HG03342 (cell line): ENCODE results near the gene ZEB2.

ENCODE experiments used
- ATAC-seq: cut with Tn5 transposase; IDR thresholded peaks from one replicate; pipeline ENCODE4 v1.9.1; 2021; ENCODE audit warnings: mild to moderate bottlenecking, moderate library complexity; ENCODE audit not compliant: unreplicated experiment

The ZEB2 gene

DNA sequence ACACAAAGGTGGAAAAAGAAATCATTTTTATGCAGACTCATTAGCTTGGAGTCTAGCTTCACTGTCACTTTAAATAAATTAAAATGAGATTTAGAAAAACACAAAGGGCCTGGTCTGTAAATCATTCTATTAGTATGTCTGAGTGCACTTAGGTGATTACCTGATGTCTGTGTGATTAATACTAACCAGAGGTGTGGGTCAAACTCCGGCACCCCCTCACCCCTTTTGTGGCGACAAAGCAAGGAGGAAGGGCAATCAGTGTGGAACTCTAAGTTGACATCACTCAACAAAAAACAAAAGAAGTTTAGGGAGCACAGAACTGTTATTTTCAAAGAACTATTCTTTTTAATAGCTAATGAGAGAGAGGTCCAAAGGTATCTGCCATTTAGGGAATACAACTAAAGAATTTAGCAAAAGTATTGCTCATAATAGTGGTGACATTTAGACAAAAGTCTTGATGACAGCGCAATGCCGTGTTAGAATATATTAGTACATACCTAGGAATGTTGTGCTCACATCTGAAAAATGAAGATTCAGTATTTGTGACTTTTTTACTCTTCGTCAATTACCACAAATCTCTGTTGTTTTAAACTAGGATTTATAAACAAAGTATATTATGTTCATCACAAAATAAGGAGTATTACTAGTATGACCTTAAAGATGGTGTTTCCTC is 66.3 kb downstream of the ZEB2 start:
- no peak for ATAC-seq

DNA sequence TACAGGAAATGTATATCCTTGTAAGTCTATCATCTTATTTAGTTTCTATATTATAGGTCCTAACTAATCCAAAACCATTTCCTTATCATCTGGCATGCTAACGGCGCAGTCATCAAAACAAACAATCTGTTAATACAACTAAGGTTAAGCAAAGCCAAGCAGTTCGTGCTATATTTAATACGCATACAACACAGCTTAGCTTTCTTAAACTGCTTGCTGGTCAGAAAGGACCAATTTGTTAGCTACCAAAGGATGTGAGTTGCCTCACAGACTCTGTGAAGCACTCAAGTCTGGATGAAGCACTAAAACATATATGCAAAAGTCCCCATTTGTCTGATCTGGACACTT is 67.0 kb downstream of the ZEB2 start:
- no peak for ATAC-seq

DNA sequence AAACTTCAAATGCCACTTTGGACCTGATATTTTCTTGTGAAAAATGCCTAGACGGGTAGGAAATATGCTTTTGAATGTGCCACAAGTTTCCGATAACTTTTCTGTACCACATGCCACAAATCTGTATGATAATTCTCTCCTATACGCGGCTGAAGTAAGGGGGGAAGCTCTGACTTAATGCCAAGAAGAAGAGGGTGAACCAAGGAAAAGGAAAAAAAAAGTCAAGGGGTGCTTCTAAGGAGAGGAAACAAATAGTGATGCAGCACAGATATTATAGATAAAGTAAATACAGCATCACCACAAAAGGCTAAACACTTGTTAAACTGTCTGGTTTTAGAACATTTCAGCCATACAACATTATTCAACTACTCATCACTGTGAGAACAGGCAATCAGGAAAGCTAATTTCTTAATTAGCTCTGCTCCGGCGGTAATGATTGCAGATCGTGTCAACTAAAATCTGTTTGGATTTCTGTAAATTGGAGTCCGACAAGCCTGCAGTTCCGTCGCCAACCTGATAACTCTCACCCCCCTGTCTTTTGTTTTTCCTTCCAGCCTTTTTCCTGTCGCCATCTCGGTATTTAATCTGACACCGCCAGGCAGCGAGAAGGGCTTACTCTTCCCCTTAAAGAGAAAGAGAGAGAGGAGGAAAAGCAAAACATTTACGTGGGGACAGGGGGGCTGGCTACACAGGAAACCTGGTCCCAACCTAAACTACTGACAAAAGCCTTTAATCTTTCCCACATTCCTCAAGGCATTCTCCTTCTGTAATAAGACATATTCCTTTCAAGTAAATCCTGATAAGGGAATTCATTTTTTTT is 67.5 kb downstream of the ZEB2 start:
- no peak for ATAC-seq

DNA sequence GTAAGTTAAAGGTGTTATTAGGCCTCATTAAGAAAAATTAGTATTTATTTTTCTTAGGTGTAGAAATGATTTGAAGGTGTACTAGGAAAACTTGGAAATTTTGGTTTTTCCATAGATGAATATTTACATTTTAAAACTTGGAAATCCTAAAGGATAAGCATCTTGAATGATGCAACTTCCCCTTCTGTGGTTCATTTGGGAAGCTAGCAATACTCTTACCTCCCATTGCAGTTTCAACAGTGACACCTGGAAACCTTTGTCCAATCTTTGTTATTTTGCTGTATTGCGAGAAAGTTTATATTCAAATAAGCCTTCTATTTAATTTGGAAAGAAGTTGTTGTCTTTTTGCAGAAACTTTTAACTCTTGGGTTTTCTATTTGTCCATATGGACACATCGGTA is 68.5 kb downstream of the ZEB2 start:
- ATAC-seq = no peak

DNA sequence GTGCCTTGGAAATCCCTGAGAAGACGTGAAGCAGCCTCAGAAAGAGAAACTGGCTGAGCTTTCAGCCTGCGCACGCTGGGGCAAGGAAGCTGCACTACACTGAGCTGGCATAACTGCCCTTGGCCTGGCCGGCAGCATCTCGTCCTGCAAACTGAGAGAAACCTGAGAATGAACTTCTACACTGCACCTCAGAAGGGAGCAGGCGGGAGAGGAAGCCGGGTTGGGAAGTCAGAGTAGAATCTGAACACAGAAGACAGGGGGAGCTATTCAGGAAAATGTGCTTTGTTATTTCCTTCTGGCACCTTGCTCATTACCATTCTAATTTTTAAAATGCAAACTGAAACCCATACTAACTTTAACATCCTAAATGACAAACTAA is 70.9 kb downstream of the ZEB2 start:
- no peak for ATAC-seq

DNA sequence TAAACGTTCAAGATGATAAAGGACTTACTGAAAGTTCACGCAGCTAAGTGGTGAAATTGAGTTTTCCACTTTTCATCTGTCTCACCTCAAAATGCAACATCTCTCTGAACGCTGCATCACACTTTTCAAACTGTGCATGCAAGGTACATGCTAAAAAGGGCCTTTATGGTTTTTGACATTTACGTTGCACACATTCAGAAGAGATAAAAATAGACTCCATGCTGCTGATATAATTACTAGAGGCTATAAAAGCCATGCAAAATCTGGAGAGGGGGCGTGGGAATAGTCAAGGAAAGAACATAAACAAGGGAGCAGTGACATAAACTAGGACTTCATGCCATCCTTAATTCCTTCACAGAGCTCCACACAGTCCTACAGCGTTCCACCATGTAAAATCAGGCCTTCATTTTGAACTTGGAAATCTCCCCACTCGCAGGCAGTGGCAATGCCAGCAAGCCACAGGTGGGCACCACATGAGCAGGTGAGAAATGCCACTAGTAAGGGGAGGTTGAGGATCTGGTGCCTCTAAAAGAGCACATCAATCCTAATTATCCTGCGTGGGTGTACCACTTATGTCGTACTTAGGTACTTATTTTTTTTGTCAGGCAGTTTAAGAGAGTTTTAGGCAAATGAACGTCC is 71.4 kb downstream of the ZEB2 start:
- ATAC-seq = no peak

DNA sequence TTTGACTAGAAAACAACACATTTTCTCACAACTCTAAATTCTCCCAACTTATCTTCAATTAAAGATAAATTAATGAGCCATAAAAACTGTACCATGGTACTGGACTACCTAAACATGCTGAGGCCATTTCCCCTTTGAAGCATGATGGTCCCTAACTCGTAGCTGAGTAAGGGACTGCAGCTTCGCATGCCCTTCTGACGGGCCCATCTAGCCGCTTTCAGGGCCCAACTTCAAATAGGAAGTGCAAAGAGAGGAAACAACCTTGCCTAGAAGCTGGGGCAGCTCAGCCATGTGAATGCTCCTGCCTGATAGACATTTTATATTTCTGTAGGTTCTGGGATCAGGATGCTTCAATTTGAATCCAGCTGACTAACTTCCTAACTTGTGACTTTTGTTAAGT is 72.4 kb downstream of the ZEB2 start:
- ATAC-seq = no peak

DNA sequence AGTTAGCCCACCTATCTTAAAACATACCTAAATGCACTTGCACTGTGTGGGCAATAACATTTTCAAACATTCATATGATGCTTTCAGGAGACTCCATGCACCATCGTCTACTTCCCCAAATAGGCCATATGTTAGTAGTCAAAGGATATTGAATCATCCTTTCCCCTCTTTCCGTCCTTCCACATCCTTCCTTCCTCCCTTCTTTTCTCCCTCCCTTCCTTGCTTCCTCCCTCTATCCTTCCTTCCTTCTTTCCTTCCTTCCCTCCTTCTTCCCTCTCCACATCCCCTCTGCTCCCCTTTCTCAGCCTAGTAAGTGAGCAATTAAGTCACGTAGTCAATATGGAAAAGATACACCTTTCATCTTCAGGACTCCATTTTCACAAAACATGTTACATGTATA is 73.8 kb downstream of the ZEB2 start:
- ATAC-seq = no peak

DNA sequence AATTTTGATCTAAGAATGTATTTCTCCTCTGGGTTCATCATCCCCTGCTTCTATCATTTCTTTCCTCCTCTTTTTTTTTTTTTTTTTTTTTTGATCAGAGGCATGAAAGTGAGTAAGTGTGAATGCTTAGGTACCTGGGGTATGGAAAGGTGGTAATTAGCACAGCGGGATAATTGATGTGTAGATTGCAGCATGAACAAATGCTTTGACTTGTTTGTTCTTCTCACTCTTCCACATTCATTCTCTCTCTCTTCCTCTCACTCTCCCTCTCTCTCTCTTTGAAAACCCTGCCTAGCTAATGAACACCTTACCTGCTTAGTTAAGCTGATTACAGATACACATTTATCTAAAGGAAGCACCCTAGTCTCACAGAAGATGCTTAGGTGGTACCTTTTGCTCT is 74.7 kb downstream of the ZEB2 start:
- no peak for ATAC-seq

DNA sequence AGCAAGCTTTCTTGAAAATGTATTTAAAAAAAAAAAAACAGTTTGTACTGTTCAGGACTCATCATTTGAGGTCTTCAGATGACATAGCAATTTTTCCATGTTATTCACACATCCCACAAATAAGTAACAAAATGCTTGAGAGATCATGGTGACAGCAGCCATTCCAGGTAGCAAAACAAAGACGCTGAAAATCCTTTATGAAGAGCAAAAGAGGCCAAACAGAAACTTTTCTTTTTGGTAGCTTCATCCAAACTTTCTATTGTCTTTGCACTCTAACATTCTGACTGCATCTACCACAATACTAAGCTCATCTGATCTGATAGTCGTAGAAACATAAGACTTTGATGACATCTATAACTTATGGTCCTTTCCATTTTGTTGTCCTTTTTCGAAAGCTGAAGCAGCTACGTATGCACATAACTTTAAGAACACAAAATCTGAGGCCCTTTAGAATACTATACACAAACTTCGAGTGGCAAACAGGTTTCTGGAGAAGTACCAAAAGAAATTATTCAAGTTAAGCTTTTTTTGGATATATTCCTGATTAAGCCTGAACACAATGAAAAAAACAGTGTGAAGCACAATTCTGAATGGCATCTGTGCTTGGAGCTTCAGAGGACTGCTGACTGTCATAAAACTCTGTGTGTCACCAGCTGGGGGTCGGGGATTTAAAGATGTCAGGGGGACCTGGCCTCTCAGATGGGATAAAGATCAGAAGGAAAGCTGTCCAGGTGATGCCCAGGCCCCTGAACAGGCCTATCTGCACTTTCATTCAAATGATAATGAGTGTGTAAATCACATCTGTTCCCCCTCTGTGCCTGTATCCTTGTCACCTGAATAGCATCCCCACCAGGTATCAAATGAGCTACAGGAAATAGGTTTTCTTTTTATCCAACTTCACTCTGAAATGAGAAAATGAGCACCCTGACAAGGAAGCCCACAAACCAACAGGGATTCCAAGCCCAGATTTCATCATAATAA is 75.8 kb downstream of the ZEB2 start:
- ATAC-seq = no peak

DNA sequence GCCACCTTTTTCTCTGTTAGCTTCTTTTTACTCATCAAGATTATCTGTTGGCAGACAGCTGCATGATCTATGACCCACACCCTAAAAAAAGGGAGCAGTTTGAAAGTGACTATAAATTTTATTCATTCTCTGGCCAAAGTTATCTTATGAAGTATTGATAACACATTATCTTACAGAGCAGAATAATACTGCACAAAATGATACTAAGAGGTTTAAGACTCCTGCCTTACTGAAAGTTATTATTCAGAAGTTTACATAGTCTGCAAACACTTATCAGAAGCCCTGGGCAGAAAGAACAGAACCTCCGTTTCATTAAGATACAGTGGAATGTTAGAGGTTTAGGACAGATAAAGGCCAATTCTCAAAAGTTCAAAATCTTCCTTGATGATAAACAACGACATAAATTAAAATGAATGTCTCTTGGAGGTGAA is 78.2 kb downstream of the ZEB2 start:
- no peak for ATAC-seq

DNA sequence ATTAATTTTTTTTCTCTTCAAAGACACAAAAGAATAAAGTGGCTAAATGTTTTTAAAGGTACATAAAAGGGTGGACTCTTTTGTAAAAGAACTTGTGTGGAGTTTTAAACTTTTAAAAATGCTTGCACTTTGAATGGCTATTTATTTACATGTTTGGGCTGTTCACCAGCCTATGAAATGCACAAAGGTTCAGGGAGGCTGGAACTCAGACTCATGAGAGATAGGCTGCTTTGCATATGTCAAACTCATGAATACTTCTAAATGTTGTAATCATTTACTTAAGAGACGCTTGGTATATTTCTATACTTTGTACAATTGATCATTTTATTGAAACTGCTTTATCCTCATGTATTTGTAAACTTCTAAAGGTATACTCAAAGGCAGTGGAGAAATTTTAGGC is 79.9 kb downstream of the ZEB2 start:
- ATAC-seq = no peak

DNA sequence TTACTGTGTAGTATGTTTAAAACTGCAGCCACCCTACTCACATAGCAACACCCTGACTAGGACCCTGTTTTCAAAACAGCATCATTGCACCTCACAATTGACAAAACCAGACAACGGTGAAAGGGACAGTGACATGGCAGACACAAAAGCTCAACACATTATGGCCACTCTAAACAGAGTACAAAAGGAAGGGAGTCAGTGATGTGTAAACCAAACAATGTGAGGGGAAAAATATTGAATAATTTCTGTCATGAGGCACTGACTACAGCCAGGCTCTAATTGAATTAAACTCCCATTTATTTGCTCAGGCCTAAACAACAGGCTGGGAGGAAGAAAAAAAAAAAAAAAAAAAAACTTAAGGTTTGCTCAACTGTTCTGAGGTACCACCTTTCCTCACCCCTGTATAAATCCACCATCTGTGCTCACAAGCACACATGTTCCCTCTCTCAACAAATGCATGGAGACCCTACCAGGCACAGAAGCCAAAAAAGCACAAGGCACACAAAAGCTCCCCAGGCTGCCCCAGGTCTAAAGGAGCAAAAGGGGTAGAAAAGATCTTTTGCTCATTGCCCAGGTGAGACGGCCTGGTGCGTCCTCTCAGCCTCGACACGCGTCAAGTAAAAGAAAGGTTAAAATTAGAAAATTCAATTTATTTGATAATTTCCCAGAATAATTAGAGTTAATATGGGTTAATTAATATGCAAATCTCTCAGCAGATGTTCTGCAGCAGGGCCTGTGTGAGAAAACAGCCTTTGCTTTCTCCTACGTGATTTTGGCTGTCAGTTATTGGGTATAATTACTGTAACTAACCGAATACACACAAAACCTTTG is 80.9 kb downstream of the ZEB2 start:
- no peak for ATAC-seq

DNA sequence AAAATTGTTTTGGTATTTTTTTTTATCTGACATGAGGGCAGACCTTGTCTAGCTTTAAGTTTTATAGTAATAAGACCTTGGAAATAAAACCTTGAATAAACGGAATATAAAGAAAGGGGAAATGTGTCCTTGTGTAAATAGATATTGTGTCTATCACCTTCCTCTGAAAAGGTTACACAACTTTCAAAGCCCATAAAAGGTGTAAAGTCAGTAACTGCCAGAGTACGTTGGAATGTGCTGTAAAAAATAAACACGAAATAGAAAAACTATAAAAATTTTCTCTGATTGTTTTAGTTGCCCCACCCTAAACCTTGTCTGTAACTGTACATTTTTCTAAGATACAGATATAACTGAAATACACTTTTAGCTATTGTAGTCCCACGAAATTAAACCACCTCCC is 82.3 kb downstream of the ZEB2 start:
- ATAC-seq = no peak

DNA sequence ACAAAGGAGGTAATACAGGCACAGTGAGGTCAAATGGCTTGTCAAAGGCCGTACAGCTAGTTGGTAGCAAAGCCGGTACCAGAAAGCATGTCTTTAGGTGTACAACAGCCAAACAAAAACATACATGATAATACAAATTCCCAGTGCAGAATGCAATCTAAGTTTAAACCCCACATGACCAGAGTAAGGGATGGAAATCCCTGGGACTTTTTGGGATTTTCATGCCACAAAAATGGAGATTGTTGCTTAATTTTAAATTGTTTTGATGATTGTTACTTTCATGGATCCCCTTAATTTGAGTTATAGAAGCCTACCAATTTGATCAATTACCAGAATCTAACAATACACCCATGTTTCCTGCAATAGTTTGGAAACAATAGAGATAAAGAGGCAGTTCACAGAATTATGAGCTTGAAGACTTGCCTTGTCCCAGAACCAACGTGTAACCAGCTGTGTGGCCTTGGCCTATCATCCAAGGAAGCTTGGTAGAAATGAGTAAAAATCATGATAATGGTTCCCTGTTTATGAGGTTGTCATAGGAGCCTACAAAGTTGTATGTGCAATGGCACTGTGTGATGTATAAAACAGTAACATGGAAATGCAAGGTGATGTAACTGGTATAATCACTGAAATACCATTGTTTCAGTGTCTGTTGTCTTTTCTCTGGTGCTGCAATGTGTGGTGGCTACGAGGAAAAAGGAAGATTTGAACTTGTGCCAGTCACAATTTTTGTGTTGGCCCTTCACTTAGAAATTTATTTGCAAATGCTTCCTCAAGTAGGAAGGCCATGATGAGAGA is 85.3 kb downstream of the ZEB2 start:
- ATAC-seq = no peak

DNA sequence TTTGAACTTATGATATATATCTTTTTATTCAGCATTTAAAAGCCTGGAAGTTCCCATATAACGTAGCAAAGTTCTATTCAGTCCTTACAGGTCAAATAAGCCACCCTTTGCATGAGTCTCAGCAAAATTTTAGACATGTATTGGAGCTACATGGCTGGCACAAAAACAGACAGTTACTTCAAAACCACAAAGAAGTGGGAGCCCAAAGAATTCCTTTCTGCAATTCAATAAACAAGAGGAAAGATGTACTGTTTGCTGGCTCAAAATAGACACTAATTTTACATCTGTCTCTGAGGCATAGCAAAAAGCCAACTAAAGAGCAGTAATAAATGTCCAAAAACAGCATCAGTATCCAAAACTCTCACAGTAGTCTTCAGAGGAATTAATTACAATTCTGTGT is 87.0 kb downstream of the ZEB2 start:
- ATAC-seq = no peak

DNA sequence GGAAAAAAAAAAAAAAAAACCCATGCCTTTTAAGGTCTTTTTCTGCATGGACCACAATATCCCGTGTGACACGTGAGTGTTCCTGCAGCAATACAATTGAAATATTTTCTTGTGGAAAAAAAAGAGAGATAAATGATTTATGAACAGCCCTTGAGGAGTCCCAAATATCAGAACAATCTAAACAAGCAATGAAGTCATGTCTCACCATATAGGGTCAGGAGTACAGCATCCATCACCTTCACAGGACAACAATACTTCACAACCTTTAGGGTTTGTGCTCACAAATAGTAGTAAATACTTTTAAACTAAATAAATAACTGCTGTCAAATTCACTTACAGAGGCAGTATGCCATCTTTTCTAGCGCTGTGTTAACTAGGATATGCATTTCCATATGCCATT is 87.9 kb downstream of the ZEB2 start:
- ATAC-seq = no peak

DNA sequence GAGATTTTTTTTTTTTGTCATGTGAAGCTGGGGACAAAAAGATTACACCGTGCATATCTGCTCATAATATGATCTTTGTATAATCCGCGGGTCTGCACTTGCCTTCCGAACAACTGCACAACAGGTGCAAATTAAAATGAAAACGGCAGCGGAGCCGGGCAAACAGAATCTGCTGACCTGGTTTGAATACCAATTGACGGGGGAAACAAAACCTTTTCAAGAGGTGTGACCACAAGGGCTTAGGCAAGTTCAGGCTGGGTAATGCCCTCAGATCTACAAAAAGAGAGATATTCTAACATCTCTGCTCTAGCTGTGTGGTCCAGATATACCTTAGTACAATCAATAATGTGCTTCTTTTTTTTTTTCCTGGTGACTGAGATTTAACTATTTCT is 88.5 kb downstream of the ZEB2 start:
- ATAC-seq = no peak

DNA sequence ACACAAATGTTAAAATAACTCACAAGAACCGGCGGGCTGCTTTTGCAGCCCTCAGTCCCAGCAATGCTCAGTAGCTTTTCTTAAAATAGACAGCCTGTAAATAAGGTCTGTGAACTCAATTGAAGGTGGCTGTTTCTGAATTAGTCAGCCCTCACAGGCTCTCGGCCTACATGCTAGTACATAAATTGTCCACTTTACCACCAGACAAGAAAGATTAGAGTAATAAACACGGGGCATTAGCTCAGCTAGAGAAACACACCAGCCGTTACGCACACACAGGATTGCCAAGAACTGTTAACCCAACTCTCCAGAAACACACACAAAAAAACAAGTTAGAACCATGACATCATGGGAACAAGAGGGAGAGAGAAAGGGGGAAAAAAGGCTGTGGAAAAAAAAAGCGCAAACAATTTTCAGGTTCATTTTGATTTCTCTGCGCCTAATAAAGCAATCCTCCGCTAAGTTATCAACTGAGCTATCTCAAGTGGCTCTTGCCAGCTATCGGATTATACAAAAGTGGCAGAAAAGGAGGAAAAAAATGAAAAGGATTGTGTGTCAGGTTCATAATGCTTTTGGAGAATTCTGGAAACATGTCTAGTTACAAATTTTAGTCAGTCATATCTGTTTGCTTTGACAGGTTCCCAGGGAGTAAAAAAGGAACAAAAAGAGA is 89.1 kb downstream of the ZEB2 start:
- peak; percentile 91 for ATAC-seq
